ENCODE results near the gene SNPH. TPM values are rescaled to one million over a fixed set of nuclear protein-coding genes. Genes with fewer than 3 reads are reported as not detected.

The SNPH gene
- total RNA-seq, 1 donor from 2014 or later = 4.6 TPM

DNA sequence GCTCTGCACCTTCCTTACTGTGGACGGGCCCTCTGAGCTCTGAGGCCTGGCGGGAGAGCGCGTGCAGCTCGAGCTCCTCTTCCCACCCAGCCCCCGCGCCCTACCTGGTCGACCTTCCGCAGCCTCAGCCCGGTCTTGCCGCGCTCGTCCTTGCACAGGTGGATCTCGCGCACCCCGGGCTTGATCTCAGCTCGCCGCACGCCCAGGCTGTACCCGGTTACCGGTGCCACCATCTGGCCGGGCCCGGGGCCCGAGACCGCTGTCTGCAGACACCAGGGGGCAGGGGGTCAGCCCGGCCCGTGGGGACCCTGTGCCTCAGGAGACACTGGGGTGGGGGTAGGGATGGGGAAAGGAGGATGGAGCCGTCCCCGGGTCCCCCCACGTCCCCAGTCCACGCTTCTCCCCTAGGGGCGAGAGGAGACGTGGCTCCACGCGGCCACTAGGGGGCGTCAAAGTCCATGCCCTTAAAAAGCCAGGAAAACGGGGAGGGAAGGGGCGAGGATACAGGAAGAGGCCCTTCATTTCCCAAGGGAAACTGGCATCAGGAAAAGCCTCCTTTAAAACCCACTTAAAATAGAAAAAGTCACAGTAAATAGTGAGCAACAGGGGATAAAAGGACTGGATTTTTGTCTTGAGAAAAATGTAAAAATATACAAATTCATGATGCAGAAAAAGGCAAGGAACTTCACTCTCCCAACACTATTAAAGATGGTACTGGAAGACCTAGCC is 47.3 kb downstream of the SNPH start:
- peak overlapping the region; percentile 46 for H3K4me3 ChIP-seq (ENCODE audit: low read depth, low read length)
- DNase-seq (ENCODE audit: low read depth) = no peak
- TF ChIP-seq, protein P1, sequence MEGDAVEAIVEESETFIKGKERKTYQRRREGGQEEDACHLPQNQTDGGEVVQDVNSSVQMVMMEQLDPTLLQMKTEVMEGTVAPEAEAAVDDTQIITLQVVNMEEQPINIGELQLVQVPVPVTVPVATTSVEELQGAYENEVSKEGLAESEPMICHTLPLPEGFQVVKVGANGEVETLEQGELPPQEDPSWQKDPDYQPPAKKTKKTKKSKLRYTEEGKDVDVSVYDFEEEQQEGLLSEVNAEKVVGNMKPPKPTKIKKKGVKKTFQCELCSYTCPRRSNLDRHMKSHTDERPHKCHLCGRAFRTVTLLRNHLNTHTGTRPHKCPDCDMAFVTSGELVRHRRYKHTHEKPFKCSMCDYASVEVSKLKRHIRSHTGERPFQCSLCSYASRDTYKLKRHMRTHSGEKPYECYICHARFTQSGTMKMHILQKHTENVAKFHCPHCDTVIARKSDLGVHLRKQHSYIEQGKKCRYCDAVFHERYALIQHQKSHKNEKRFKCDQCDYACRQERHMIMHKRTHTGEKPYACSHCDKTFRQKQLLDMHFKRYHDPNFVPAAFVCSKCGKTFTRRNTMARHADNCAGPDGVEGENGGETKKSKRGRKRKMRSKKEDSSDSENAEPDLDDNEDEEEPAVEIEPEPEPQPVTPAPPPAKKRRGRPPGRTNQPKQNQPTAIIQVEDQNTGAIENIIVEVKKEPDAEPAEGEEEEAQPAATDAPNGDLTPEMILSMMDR (conservative IDR thresholded peaks at IDR 0.05; ENCODE audit: low read depth, low read length) = peak; percentile 95

DNA sequence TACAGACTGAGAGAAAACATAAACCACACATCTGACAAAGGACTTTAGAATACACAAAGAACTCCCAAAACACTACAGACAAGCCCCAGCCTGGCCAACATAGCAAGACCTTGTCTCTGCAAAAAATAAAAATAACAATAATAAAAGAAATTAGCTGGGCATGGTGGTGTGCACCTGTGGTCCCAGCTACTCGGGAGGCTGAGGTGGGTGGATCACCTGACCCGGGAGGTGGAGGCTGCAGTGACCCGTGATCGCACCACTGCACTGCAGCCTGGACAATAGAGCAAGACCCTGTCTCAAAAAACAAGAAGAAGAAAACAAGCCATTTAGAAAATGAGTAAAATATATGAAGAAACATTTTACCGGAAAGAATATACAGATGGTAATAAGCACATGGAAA is 49.7 kb downstream of the SNPH start:
- TF ChIP-seq, protein P1 (conservative IDR thresholded peaks at IDR 0.05; ENCODE audit: low read depth, low read length) = no peak
- no peak for DNase-seq (ENCODE audit: low read depth)
- H3K4me3 ChIP-seq (ENCODE audit: low read depth, low read length) = no peak overlapping the region

DNA sequence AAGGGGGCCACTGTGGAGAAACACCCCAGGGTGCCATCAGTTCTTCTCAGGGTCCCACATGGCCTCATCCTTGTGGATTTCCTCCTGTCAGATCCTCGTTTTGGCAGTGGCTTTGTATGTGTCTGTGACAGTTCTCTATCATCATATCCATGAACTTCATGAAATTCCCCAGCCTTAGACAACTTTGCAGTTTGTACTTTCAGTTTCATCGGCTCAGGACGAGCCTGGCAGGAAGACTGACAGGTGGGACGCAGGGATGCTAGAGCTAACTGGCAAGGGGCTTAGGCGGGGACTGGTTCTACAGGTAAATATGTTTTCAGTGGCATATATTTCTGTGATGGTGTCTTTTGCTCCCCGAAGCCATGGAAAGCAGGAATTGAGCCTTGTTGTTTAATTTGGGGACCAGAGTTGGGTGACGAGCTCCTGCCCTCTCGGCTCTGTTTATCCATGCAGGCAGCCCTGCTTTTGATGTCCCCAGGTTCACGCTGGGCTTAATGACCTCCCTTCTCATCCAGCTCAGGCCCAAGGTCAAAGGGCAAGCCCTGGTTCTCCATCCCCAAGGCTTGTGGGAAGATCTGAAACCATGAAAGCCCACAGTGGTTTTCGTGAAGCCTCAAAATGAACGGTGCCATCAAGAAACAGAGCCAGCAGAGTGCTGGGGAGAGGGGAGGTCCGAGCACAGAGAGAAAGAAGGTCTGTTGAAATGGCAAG is 51.6 kb downstream of the SNPH start:
- no peak overlapping the region for H3K4me3 ChIP-seq (ENCODE audit: low read depth, low read length)
- TF ChIP-seq, protein P1 (conservative IDR thresholded peaks at IDR 0.05; ENCODE audit: low read depth, low read length) = no peak
- DNase-seq (ENCODE audit: low read depth) = no peak

DNA sequence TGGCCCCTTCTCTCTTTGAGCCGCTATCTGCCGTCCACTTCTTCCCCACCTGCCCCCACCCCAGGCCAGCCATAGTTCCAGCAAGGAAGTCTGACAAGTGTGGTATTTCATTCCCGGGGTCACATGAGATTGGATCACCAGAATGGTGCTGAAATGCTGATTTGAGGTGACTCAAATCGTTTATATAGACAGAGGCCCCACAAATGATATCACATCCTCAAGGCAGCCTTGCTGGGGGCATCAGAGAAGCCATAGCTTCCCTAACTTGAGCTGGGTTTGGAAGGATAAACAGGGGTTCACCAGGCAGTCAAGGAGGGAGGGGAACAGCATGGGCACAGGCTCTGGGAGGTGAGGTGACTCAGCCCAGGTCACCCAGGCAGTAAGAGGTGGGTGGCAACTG is 53.0 kb downstream of the SNPH start:
- TF ChIP-seq, protein P1 (conservative IDR thresholded peaks at IDR 0.05; ENCODE audit: low read depth, low read length) = no peak
- no peak for DNase-seq (ENCODE audit: low read depth)
- H3K4me3 ChIP-seq (ENCODE audit: low read depth, low read length) = no peak overlapping the region

GRCh38 chr20:1319462-1319861 is 53.4 kb downstream of the SNPH start:
- TF ChIP-seq, protein P1 (conservative IDR thresholded peaks at IDR 0.05; ENCODE audit: low read depth, low read length) = no peak
- no peak for DNase-seq (ENCODE audit: low read depth)
- no peak overlapping the region for H3K4me3 ChIP-seq (ENCODE audit: low read depth, low read length)

GRCh38 chr20:1320016-1320415 is 53.9 kb downstream of the SNPH start:
- no peak for DNase-seq (ENCODE audit: low read depth)
- H3K4me3 ChIP-seq (ENCODE audit: low read depth, low read length) = no peak overlapping the region
- TF ChIP-seq, protein P1 (conservative IDR thresholded peaks at IDR 0.05; ENCODE audit: low read depth, low read length) = no peak

Measured in epithelial cell of proximal tubule (primary cell).